Measurements from ENCODE around the gene ATF4.

DNA sequence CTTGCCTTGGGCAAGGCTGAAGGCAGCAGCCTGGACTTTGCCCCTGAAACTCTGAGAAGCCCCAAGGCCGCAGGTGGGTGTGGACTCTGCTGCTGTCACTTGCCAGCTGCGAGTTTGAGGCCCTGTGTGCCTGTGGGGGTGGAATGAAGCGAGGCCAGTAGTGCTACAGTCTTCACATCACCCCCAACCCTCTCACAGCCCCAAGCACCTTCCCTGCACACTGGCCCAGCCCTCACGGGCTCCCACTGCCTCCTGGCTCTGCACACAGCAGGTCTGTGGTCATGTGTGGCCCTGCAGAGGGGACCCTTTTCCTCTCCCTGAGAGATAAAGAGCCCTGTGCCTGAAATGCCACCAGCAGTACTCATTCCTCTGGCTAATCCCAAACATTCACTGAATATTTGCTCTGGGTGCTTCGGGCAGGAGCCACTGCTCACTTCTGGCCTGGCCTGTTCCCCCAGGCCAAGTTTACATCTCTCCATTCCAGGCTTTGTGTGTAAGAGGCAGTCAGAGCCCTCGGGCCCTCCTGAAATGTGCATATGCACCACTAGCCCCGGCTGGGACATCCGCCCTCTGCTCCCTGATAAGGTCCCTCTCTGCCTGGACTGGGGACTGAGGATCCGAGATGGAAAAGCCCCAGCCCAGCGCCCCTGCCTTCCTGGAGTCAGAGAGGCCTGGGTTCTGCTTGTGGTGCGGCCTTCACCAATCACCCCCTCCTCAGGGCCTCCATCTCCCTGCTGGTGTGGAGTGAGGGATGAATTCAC is 45.8 kb upstream of the ATF4 start:
- no peak for TF ChIP-seq POLR2A (IDR thresholded peaks at IDR 0.05)
- no peak for TF ChIP-seq POLR2AphosphoS5 (IDR thresholded peaks at IDR 0.05)
- TF ChIP-seq, protein P1, sequence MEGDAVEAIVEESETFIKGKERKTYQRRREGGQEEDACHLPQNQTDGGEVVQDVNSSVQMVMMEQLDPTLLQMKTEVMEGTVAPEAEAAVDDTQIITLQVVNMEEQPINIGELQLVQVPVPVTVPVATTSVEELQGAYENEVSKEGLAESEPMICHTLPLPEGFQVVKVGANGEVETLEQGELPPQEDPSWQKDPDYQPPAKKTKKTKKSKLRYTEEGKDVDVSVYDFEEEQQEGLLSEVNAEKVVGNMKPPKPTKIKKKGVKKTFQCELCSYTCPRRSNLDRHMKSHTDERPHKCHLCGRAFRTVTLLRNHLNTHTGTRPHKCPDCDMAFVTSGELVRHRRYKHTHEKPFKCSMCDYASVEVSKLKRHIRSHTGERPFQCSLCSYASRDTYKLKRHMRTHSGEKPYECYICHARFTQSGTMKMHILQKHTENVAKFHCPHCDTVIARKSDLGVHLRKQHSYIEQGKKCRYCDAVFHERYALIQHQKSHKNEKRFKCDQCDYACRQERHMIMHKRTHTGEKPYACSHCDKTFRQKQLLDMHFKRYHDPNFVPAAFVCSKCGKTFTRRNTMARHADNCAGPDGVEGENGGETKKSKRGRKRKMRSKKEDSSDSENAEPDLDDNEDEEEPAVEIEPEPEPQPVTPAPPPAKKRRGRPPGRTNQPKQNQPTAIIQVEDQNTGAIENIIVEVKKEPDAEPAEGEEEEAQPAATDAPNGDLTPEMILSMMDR (IDR thresholded peaks at IDR 0.05), result no peak
